Measurements from ENCODE around the gene FBXO10.
"Not testable (repeated sequence)": the region's sequence is repeated elsewhere in the genome, so short reads cannot be mapped to it uniquely, and the experiment has no call there.

Gene FBXO10

DNA sequence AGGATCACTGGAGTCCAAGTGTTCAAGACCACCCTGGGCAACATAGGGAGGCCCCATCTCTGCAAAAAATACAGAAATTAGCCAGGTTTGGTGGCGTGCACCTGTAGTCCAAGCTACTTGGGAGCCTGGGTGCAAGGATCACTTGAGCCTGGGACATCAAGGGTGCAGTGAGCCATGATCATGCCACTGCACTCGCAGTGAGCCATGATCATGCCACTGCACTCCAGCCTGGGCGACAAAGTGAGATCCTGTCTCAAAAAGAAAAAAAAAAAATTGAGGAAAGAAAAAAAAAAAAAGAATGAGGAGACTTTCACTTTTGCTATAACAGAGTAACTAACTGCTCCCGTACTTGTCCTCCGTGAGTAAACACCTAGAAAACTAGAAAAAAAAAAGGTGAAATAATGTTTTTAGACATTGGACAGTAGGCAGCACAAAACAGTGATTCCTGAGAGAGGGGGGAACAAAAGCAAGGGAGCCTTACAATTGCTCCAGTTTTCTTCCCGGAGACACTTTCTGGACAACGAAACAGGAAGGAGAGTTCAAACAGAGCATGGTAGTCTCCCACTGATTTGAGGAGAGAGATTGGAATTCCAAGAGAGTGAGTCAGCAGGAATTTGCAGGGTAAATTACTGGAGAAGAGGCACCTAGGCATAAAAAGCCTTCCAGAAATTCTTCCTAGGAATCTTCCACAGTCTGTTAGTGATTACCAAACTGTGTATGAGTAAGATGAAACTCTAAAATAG is 104.1 kb downstream of the FBXO10 start:
- no peak for DNase-seq
- Histone ChIP-seq H3K36me3 (ENCODE audit: control insufficient read depth, insufficient read depth, low read length) (no peaks in the 10 kb centered on the region), H3K4me1 (ENCODE audit: control insufficient read depth, insufficient read depth, low read length, poor library complexity, severe bottlenecking) (no peaks in the 10 kb centered on the region), H3K27ac (ENCODE audit: insufficient read depth, low read length, poor library complexity, severe bottlenecking) (no peak overlapping the region), H3K4me3 (ENCODE audit: insufficient read depth, low read depth, low read length, poor library complexity, severe bottlenecking) (no peak overlapping the region), H3K9me3 (ENCODE audit: control insufficient read depth, low read length) (no peaks in the 10 kb centered on the region), H3K27me3 (replicated peaks; ENCODE audit: control insufficient read depth, insufficient read depth, low read length, poor library complexity, severe bottlenecking) (no peaks in the 10 kb centered on the region)

DNA sequence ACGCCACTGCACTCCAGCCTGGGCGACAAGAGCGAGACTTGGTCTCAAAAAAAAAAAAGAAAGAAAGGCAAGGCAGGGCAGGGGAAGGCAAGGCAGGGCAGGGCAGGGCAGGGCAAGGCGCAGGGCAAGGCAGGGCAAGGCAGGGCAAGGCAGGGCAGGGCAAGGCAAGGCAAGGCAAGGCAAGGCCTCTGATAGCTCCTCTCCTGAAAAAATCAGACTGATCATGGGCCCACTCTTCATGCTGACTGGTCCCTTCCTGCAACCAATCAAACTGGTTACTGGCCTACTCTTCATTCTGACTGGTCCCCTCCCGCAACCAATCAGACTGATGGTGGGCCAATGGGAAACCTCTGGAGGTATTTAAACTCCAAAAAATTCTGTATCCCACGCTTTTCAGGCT is 107.6 kb downstream of the FBXO10 start:
- no peak overlapping the region for H3K4me3 ChIP-seq (ENCODE audit: insufficient read depth, low read depth, low read length, poor library complexity, severe bottlenecking)
- no peaks in the 10 kb centered on the region for H3K4me1 ChIP-seq (ENCODE audit: control insufficient read depth, insufficient read depth, low read length, poor library complexity, severe bottlenecking)
- no peak overlapping the region for H3K27ac ChIP-seq (ENCODE audit: insufficient read depth, low read length, poor library complexity, severe bottlenecking)
- no peaks in the 10 kb centered on the region for H3K36me3 ChIP-seq (ENCODE audit: control insufficient read depth, insufficient read depth, low read length)
- no peaks in the 10 kb centered on the region for H3K27me3 ChIP-seq (replicated peaks; ENCODE audit: control insufficient read depth, insufficient read depth, low read length, poor library complexity, severe bottlenecking)
- DNase-seq: no peak
- H3K9me3 ChIP-seq (ENCODE audit: control insufficient read depth, low read length): no peaks in the 10 kb centered on the region

DNA sequence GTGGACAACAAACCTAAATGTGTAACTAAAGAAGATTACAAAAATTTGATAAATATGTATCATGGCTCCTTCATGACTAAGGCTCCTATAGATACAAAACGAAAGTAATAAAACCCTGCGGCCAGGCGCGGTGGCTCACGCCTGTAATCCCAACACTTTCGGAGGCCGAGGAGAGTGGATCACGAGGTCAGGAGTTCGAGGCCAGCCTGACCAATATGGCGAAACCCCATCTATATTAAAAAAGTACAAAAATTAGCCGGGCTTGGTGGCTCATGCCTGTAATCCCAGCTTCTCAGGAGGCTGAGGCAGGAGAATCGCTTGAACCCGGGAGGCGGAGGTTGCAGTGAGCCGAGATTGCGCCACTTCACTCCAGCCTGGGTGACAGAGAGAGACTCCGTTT is 108.7 kb downstream of the FBXO10 start:
- H3K27ac ChIP-seq (ENCODE audit: insufficient read depth, low read length, poor library complexity, severe bottlenecking); H3K36me3 ChIP-seq (ENCODE audit: control insufficient read depth, insufficient read depth, low read length); H3K9me3 ChIP-seq (ENCODE audit: control insufficient read depth, low read length); H3K4me1 ChIP-seq (ENCODE audit: control insufficient read depth, insufficient read depth, low read length, poor library complexity, severe bottlenecking); DNase-seq; H3K27me3 ChIP-seq (replicated peaks; ENCODE audit: control insufficient read depth, insufficient read depth, low read length, poor library complexity, severe bottlenecking); H3K4me3 ChIP-seq (ENCODE audit: insufficient read depth, low read depth, low read length, poor library complexity, severe bottlenecking): not testable (repeated sequence)

DNA sequence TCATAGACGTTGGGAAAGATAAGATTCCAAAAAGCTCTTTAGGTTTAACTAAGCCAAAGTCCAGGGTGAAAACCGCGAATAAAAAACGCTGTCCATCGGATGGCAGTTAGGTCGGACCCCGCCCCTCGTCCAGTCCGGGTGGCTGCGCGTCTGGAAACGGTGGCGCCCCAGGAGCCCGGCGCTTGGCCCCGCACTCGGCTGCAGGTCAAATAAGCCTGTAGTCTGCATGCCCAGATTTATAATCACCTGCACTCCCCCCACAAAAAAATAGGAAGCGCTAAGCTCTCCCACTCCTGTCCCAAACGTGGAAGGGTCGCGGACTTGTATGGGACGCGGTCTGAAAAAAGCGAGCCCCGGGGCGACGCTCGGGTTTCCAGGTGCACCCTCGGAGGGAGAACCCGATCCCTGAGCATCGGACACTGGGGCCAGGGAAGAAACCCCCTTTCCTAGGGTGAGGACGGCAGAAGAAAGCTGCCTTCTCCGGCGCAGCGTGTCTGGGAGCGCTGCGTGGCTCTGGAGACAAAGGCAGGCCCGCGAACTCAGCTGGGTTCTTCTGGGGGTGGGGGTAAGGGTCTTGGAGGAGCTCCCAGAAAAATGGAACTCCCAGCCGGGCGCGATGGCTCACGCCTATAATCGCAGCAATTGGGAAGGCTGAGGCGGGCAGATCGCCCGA is 110.0 kb downstream of the FBXO10 start:
- H3K27ac ChIP-seq (ENCODE audit: insufficient read depth, low read length, poor library complexity, severe bottlenecking): peak overlapping the region; percentile 92
- H3K27me3 ChIP-seq (replicated peaks; ENCODE audit: control insufficient read depth, insufficient read depth, low read length, poor library complexity, severe bottlenecking): no peaks in the 10 kb centered on the region
- no peaks in the 10 kb centered on the region for H3K36me3 ChIP-seq (ENCODE audit: control insufficient read depth, insufficient read depth, low read length)
- peak in 2 of 3 donors; percentile 6 to 12 for DNase-seq
- peak overlapping the region; percentile 80 for H3K4me3 ChIP-seq (ENCODE audit: insufficient read depth, low read depth, low read length, poor library complexity, severe bottlenecking)
- no peaks in the 10 kb centered on the region for H3K4me1 ChIP-seq (ENCODE audit: control insufficient read depth, insufficient read depth, low read length, poor library complexity, severe bottlenecking)
- H3K9me3 ChIP-seq (ENCODE audit: control insufficient read depth, low read length): no peaks in the 10 kb centered on the region

DNA sequence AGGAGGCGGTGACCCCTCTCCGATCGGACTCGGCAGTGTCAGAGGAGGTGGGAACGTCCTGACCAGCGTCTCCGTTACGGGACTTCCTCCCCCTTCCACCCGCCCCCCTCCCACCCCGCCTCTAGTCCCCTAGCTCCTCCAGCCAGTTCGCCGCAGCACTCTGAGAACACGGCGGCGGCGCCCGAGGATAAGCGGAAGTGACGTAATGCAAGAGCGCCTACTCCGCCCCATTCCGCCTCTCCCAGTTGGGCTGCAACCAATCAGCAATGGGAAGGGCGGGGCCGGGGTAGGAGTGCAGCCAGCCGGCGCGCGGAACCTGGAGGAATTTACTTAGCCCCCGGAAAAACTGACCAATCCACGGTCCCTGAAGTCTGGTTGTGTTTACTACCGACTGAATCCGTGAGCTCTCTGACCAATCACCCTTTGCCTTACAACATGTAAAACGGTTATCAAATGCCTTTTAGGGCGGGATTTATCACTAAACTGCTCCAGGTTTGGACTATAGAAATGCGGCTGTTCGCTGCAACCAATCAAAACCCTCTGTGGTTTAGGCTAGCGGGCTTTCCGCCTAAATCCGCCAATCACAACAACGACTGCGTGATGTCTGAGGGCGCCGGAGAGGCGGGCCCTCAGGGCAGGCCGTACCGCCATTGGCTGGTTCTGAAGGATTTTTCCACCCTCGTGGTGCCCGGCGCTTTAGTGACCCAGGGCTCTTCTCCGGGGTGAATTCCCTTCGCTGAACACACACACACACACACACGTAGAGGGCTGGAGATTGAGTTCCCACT is 110.7 kb downstream of the FBXO10 start, which contains the start of gene ZBTB5:
Gene ZBTB5, minus strand, starts transcription at position 202 of the 788 bp plus-strand sequence. CDS start 22,899 bp downstream, outside the sequence.
- peak within 1 kb of the TSS; percentile 80 for H3K4me3 ChIP-seq (ENCODE audit: insufficient read depth, low read depth, low read length, poor library complexity, severe bottlenecking)
- no peaks in the 10 kb centered on the region for H3K27me3 ChIP-seq (replicated peaks; ENCODE audit: control insufficient read depth, insufficient read depth, low read length, poor library complexity, severe bottlenecking)
- H3K4me1 ChIP-seq (ENCODE audit: control insufficient read depth, insufficient read depth, low read length, poor library complexity, severe bottlenecking): no peaks in the 10 kb centered on the region
- no peaks in the 10 kb centered on the region for H3K36me3 ChIP-seq (ENCODE audit: control insufficient read depth, insufficient read depth, low read length)
- DNase-seq: peak; percentile 98 to 99 (median 99)
- no peaks in the 10 kb centered on the region for H3K9me3 ChIP-seq (ENCODE audit: control insufficient read depth, low read length)
- peak within 1 kb of the TSS; percentile 92 for H3K27ac ChIP-seq (ENCODE audit: insufficient read depth, low read length, poor library complexity, severe bottlenecking)

DNA sequence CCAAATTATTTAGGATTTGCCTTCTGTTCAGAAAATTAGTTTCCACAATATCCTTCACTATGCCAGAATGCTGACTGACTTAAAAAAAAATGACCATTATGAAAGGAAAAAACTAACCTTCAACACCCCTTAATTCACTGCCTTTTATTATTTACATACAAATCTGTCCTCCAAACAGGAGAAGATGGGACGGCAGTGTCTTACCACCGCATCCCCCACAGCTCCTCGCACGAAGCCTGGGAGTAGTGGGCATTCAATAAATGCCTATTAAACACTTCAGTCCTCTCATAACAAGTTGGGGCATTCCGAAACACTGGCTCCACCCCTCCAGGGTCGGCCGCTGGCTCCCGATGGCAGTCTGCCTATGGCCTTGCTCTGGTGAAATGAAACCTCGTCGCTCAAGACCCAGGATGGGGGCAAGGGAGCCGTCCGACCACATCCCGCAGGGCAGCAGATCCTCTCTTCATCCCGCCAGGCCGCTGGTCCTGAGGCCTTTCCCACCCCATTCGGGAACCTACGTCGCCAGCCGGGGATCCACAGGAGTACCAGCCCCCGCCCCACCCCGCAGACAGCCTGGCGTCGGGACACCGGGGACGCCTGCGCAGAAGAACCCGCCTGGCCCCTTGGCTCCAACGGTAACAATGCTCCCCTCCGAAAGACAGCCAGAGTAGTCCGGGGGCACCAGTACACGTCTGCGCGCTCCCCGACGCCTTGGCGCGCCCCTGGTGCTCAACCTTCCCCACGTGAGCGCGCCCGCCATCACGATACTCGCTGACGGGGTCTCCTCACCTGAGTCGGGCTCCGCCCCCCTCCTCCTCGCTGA is 111.5 kb downstream of the FBXO10 start:
- no peaks in the 10 kb centered on the region for H3K36me3 ChIP-seq (ENCODE audit: control insufficient read depth, insufficient read depth, low read length)
- peak overlapping the region; percentile 80 for H3K4me3 ChIP-seq (ENCODE audit: insufficient read depth, low read depth, low read length, poor library complexity, severe bottlenecking)
- H3K9me3 ChIP-seq (ENCODE audit: control insufficient read depth, low read length): no peaks in the 10 kb centered on the region
- H3K4me1 ChIP-seq (ENCODE audit: control insufficient read depth, insufficient read depth, low read length, poor library complexity, severe bottlenecking): no peaks in the 10 kb centered on the region
- peak overlapping the region; percentile 92 for H3K27ac ChIP-seq (ENCODE audit: insufficient read depth, low read length, poor library complexity, severe bottlenecking)
- H3K27me3 ChIP-seq (replicated peaks; ENCODE audit: control insufficient read depth, insufficient read depth, low read length, poor library complexity, severe bottlenecking): no peaks in the 10 kb centered on the region
- peak; percentile 52 to 62 (median 56) for DNase-seq

DNA sequence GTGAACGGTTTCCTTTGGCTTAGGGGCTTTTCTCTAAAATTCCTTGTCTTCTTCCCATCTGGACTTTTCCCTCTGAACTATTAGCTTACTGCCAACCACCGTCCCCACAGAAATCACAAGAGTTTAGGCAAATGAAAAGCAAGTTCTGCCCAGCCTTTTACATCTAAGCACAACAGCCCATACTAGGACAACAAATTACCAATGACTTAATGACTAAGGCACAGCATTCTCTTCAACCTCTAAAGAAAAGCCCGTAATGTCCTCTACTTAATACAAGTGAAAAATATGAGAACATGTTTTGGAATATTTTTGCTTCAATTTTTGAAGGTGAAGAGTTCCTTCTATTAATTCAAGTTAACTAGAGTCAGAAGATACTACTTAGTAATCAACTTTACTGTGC is 112.2 kb downstream of the FBXO10 start:
- Histone ChIP-seq H3K4me1 (ENCODE audit: control insufficient read depth, insufficient read depth, low read length, poor library complexity, severe bottlenecking) (no peaks in the 10 kb centered on the region), H3K27ac (ENCODE audit: insufficient read depth, low read length, poor library complexity, severe bottlenecking) (peak overlapping the region; percentile 92), H3K4me3 (ENCODE audit: insufficient read depth, low read depth, low read length, poor library complexity, severe bottlenecking) (peak overlapping the region; percentile 80), H3K27me3 (replicated peaks; ENCODE audit: control insufficient read depth, insufficient read depth, low read length, poor library complexity, severe bottlenecking) (no peaks in the 10 kb centered on the region), H3K36me3 (ENCODE audit: control insufficient read depth, insufficient read depth, low read length) (no peaks in the 10 kb centered on the region), H3K9me3 (ENCODE audit: control insufficient read depth, low read length) (no peaks in the 10 kb centered on the region)
- no peak for DNase-seq
